Neural cell (in vitro differentiated cells): ENCODE data around the gene STX1B.

ENCODE experiments used
- EP300 ChIP-seq: fragments of 450-650 bp; conservative IDR thresholded peaks from 2 replicates; pipeline ENCODE4 v1.6.1; 2014; ENCODE audit warnings: antibody characterized with exemption, mild to moderate bottlenecking, moderate library complexity; ENCODE audit not compliant: poor library complexity, severe bottlenecking
- EZH2 ChIP-seq: fragments of 200-600, 300-800 bp; shearing (Covaris generic), sonication (generic); IDR thresholded peaks from 2 replicates; pipeline ENCODE4 v1.6.1; 2014; ENCODE audit warnings: antibody characterized with exemption, low read length, borderline replicate concordance, mild to moderate bottlenecking; ENCODE audit not compliant: insufficient read depth, poor library complexity, severe bottlenecking
- RAD21 ChIP-seq: fragments of 450-650 bp; conservative IDR thresholded peaks from 2 replicates; pipeline ENCODE4 v1.6.1; 2014; ENCODE audit warnings: antibody characterized with exemption, mild to moderate bottlenecking, moderate library complexity
- TAF1 ChIP-seq: IDR thresholded peaks from 2 replicates; pipeline ENCODE4 v1.6.1; 2012; ENCODE audit warnings: low read depth
- TF ChIP-seq, protein P1 (sequence below): fragments of 450-650 bp; IDR thresholded peaks from 2 replicates; pipeline ENCODE4 v1.5.1; 2014; ENCODE audit warnings: antibody characterized with exemption, mild to moderate bottlenecking, moderate library complexity; ENCODE audit not compliant: poor library complexity, severe bottlenecking

DNA sequence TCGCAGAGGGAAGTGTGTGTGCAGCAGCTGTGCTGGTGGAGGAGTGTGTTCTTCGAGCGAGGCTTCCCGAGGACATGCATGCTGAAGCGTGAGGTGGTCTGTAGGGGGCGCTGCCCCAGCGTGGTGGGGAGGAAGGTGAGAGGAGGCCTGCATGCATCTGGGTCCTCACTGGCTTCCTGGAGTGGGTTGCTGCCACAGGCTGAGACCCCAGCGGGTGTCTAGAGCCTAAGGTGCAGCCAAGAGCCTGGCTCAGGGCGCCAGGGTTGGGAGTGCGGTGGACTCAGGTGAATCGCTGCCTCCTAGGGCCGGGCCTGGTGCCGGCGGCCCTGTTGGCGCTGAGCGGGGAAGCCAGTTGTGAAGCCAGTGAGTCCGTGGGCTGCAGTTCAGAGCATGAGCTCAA, 32.9 kb downstream of the STX1B start:
- TF ChIP-seq, protein P1, sequence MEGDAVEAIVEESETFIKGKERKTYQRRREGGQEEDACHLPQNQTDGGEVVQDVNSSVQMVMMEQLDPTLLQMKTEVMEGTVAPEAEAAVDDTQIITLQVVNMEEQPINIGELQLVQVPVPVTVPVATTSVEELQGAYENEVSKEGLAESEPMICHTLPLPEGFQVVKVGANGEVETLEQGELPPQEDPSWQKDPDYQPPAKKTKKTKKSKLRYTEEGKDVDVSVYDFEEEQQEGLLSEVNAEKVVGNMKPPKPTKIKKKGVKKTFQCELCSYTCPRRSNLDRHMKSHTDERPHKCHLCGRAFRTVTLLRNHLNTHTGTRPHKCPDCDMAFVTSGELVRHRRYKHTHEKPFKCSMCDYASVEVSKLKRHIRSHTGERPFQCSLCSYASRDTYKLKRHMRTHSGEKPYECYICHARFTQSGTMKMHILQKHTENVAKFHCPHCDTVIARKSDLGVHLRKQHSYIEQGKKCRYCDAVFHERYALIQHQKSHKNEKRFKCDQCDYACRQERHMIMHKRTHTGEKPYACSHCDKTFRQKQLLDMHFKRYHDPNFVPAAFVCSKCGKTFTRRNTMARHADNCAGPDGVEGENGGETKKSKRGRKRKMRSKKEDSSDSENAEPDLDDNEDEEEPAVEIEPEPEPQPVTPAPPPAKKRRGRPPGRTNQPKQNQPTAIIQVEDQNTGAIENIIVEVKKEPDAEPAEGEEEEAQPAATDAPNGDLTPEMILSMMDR, result no peak
- TF ChIP-seq TAF1 (no peak), EP300 (no peak), EZH2 (no peak), RAD21 (no peak)
